ENCODE results near the gene CYP2A6.

DNA sequence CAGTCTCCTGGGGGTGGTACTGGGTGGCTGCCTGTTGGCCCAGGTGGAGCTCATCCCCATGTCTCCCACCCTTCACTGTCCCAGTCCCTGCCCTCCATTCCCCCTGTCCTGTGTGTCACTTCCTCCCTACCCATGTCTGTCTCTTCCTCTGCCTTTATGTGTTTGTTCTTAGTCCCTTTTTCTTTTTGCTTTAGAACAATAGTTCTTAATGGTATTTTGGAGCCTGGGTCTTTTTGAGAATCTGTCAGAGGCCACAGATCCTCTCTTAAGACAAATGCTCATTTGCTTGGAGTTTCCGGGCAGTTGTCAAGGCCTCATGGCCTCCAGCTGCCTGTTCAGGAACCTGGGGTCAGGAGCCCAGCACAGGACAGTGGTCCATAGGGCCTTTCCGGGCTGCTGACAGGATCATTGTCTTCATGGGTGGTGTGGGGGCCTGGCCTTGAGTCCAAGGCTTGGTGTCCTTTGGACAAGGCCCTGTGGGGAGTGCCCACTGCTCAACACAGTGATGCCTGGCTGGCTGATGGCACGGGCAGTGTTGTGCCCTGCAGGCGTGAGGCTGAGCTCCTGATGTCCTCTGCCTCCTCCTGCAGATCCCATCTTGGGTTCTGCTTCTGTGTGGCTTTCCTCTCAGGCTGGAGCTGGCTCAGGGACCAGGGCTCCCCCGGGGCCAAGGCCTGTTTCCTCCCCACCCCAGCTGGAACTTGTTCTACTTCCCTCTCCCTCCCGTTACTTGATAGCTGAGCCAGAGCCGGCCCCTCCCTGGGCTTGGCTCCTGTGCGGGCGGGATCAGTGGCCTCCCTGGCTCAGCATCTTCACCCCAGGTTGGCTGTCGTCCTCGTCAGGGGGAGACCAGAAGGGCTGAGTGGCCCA, 47.7 kb downstream of the CYP2A6 start:
- TF ChIP-seq, protein P1, sequence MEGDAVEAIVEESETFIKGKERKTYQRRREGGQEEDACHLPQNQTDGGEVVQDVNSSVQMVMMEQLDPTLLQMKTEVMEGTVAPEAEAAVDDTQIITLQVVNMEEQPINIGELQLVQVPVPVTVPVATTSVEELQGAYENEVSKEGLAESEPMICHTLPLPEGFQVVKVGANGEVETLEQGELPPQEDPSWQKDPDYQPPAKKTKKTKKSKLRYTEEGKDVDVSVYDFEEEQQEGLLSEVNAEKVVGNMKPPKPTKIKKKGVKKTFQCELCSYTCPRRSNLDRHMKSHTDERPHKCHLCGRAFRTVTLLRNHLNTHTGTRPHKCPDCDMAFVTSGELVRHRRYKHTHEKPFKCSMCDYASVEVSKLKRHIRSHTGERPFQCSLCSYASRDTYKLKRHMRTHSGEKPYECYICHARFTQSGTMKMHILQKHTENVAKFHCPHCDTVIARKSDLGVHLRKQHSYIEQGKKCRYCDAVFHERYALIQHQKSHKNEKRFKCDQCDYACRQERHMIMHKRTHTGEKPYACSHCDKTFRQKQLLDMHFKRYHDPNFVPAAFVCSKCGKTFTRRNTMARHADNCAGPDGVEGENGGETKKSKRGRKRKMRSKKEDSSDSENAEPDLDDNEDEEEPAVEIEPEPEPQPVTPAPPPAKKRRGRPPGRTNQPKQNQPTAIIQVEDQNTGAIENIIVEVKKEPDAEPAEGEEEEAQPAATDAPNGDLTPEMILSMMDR (IDR thresholded peaks at IDR 0.05) = no peak
- TF ChIP-seq EZH2phosphoT487 (IDR thresholded peaks at IDR 0.05) = no peak
